ENCODE measurements around the gene CBX1.
"Not testable (repeated sequence)": the region's sequence is repeated elsewhere in the genome, so short reads cannot be mapped to it uniquely, and the experiment has no call there.

CBX1 gene

DNA sequence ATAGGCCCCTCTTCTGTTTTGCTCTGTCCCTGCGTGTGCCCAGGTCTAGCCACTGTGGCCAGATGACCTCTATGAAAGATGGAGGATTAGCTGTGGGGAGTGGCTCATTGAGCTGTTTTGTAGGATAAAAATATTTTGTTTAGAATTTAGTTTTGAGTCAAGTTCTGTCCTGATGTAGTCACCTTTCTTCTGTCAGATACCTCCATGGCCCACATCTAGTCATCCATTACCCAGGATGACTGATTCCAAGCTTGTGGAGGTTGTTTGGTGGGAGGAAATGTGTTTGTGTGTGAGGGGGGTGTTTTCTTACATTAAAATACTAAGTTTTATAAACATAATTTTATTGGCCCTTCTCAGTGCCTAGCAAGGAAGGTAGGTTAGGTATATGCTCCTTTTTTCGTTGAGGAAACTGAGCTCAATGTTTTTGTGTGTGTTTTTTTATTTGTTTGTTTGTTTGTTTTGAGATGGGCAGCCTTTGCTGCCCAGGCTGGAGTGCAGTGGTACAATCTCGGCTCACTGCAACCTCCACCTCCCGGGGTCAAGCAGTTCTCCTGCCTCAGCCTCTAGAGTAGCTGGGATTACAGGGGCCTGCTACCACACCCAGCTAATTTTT, 22.6 kb upstream of the CBX1 start:
- DNase-seq (ENCODE audit: low read depth in 2 of 2), result no peak

DNA sequence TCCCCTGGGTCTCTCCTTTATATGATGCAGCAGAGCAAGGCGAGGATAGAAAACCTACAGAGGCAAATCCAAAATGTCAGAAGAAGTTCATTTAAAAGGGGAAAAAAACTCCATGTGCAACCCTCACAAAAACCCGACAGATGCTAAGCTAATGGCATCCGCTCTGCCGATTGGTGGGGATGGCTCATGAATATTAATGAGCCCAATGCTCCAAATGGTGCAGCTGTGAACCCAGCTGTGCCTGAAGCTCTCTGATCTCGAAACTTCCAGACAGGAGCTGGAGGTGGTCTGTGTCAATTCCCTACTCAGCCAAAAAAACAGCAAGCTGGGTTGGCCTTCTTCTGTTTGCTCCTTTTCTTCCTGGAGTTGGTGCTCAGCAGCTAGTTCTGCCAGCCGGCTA, 21.8 kb upstream of the CBX1 start:
- no peak for DNase-seq (ENCODE audit: low read depth in 2 of 2)

DNA sequence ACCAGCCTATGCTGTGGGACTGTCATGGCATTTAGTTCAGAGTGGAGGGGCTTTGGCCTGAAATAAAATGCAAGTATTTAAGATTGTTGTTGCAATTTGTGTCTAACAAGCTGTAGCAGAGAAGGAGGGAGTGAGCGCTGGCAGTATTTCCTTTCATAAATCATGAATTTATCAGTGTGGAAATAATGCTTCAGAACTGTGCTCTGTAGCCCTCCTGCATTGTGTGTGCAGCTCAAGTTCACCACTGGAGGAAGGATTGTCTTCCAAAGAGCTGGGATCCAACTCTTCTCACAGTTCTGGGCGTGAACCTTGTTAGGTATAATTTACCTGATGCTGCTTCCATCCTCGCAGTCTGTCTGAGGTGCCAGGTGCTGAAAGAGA, 21.4 kb upstream of the CBX1 start:
- no peak for DNase-seq (ENCODE audit: low read depth in 2 of 2)

DNA sequence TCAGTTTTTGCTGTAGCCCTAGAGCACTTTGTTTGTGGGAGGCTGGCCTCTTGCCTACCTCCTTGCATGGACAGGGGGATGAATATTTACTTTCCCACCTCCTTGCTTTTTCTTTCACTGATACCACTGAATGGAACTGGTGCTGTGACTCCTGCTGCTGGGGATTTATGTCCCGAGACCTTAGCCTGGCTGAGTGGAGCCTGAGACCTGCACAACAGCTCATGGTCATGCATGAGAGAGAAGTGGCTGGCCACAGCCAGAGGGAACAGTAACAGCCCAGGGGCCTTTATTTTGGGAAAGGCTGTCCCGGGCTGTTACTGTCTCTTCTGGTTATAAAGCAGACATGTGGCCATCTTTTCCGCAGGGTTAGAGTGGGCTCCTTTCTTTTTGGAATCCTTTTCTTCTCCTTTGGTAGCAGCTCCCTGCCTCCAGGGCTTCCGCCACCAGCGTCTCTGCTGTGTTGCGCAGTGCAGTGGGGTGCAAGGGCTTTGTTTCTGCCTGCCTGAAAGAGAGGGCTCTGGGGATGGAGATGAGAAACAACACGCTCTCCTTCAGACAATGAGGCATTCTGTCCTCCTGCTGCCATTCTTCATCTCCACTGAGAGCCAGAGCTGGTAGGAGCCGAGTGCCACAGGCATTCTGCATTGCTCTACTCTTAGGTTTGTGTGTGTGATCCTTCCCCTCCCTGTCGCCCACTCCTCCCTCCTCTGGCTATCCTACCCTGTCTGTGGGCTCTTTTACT, 20.8 kb upstream of the CBX1 start:
- no peak for DNase-seq (ENCODE audit: low read depth in 2 of 2)

DNA sequence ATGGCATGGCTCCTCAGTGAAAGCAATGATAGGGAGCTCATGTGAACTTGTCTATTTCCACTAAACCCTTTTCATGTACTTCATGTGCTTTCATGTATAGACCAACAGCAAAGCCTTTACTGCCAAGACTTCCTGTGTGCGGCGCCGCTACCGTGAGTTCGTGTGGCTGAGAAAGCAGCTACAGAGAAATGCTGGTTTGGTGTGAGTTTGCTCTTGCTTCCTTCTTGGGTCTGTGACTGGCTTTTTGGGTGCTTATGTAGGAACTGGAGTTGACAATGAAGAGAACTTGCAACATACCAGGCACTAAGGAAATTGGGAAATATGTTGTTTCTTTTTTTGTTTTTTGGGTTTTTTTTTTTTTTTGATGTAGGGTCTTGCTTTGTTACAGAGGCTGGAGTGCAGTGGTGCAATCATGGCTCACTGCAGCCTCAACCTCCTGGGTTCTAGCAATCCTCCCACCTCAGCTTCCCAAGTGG, 12.0 kb upstream of the CBX1 start:
- DNase-seq (ENCODE audit: low read depth in 2 of 2), result no peak

DNA sequence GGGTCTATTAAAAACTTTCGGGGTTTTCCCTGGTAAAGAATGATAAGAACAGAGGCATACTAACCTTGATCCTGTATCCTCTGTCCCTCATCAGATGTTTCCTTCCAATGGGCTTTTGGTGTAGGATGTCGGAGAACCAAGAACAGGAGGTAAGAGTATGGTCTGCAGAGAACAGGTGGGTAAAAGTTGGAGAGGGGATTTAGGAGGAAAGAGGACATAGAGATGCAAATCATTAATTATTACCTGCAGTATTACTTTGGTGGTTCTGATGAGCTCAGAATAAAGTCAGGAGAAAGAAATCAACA, 10.6 kb upstream of the CBX1 start:
- no peak for DNase-seq (ENCODE audit: low read depth in 2 of 2)

DNA sequence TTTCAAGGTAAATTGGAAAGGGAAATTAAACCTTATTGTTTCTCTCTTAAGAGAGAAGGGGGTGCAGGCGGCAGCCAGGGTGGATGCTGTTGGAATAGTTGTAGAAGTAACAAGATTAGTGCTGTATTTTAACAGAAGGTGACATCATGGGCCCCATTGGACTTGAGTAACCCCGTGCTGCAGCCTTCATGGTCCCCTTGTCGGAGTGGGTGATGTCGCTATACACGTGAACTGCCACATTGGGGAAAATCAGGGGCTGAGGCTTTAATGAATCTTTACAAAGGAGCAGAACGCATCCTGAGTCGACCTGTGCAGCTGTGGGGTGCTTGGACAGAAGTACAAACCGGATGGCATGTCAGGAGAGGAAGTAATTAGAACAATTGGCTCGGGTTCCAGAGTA, 9.5 kb upstream of the CBX1 start:
- DNase-seq (ENCODE audit: low read depth in 2 of 2), result no peak

DNA sequence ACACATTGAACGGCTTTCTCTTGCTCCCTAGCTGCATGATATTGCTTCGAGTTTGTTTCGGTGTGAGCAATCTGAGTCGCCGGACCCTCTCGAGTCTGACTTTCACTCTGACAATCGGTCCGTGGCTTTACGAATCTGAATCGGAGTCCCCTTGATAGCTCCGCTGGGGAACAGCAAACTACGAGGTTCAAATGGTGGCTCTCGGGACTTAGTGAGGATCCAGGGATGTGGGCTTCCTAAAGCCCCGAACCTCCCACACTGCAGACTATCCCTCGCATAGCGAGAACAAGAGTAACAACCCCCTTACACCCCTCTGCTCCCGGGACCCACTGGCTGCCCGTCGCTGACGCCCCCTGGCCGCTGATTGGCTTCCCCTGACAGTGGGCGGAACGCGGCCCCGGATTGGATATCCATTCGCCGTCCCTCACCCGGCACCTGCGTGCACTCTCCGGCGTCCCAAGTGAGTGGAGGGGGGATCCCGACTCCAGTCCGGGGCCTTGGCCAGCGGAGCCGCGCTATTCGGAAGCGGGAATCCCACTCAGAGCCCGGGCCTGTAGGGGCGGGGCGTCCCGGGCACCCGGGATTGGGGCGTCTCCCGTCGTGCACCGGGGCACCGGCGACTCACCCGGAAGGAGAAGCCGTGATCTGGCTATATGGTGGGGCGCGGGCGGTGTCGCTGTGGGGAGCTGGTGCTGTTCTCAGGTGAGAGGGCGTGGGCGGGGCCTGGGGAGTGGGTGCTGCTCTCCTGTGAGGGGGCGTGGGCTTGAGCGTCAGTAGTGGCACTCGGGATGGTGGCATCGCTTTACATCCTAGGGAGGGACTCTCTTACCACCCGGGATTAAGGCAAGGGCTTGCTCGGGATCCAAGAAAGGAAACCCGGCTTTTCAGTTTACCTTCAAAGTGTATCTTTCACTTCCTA, 6.1 kb upstream of the CBX1 start, which contains the start of gene SNX11:
Gene SNX11 (plus strand): TSS at position 630 of the 919 bp plus-strand sequence. CDS start 4,278 bp downstream, outside the sequence.
- peak; percentile 75 to 86 for DNase-seq (ENCODE audit: low read depth in 2 of 2)

DNA sequence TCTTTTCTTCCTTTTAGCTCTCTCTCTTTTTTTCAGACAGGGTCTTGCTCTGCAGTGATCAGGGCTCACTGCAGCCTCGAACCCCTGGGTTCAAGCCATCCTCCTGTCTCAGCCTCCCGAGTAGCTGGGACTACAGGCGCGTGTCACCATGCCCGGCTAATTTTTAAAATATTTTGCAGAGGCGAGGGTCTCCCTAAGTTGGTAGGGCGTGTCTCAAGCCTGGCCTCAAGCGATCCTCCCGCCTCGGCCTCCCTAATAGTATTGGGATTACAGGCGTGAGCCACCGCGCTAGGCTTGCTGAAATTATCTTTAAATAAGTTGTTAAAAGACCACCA, 5.5 kb upstream of the CBX1 start:
- no peak for DNase-seq (ENCODE audit: low read depth in 2 of 2)

DNA sequence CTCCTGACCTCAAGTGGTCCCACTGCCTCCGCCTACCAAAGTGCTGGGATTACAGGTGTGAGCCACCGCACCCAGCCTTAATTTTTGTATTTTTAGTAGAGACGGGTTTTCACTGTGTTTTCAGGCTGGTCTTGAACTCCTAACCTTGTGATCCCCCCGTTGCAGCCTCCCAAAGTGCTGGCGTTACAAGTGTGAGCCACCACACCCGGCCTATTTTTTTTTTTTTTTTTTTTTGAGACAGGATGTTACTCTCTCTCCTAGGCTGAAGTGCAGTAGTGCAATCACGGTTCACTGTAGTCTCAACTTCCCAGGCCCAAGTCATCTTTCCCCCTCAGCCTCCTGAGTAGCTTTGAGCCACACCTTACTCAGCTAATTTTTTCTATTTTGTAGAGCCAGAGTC, 3.2 kb upstream of the CBX1 start:
- no peak for DNase-seq (ENCODE audit: low read depth in 2 of 2)

DNA sequence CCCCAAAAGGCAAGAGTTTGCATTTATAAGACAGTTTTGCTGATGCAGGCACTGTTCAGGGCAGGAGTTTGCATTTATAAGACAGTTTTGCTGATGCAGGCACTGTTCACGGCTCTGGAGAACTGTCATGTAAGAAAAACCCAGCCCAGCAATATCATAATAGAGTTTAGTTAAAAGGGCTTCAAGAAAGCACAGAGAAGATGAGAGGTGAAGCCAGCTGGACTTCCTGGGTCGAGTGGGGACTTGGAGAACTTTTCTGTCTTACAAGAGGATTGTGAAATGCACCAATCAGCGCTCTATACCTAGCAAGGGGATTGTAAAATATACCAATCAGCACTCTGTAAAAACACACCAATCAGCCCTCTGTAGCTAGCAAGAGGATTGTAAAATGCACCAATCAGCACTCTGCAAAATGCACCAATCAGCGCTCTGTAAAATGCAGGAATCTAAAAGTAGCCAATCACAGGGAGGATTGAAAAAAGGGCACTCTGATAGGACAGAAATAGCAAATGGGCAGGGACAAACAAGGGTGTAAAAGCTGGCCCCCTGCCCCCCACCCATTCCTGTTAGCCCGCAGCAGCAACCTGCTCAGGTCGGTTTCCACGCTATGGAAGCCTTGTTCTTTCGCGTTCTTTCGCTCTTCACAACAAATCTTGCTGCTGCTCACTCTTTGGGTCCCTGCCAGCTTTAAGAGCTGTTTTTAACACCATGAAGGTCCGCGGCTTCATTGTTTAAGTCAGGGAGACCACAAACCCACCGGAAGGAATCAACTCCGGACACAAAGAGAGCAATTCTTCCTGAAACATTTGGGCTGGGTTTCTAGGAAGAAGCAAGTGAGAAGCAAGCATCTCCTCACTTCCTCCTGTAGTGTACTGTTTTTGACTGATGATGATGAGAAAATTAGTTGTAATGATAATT, 1.8 kb upstream of the CBX1 start:
- no peak for DNase-seq (ENCODE audit: low read depth in 2 of 2)

DNA sequence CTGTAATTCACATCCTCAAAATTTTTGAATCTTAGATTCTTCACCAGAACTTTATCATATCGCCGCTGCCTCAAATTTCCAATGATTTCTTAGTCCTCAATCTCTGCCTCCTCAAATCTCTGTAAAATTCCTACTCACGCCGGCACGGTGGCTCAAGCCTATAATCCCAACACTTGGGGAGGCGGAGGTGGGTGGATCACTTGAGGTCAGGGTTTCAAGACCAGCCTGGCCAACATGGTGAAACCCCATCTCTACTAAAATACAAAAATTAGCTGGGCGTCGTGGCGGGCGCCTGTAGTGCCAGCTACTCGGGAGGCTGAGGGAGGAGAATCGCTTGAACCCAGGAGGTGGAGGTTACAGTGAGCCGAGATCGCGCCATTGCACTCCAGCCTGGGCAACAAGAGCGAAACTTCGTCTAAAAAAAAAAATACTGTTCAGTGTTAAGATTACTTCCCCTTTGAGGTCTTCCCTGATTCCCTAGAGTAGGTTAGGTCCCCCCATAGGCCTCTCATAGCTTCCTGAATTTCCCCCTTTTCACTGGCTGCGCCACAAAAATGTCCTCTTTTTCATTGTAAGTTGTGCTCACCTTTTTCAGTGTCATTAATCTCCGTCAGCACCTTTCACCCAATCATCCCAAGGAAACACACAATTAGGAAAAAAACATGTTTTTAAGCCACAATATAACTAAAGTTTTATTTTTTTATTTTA, 919 bp upstream of the CBX1 start:
- no peak for DNase-seq (ENCODE audit: low read depth in 2 of 2)

DNA sequence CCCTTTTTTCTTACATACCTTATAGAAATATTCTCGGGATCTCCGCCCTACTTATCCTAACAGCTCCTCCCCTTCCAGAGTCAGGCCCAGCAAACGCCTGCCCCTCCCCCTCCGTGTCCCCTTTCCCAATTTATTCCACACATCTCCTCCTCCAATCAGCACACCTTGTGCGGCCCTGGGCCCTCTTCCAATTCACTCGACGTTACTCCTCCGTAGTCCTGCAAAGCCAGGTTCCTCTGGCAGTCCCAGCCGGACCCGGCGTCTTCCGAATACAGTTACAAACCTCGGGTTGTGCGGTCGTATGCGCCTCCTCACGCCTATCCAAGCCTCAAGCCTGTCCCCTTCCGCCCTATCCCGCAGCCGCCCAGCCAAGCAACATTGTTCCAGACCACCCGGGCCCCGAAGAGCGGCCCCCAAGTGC, 677 bp downstream of the CBX1 start:
- no peak for DNase-seq (ENCODE audit: low read depth in 2 of 2)

DNA sequence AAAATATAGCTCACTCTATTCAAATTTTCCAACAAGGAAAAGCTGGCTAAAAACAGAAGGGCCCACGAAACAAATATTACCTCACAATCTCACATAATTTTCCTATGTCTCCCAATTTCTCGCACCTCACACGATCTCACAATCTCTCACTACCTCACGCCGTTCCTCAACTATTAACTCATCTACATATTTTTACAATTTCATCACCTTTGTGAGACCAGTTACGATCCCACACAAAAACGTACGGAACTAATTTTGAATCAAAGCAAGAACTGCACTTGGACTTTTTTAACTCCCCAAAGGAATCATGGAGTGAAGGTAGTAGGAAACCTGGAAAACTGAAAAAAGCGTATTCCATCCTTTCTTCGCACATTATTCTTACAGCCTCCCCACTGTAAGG, 1.1 kb downstream of the CBX1 start:
- DNase-seq (ENCODE audit: low read depth in 2 of 2), result no peak

DNA sequence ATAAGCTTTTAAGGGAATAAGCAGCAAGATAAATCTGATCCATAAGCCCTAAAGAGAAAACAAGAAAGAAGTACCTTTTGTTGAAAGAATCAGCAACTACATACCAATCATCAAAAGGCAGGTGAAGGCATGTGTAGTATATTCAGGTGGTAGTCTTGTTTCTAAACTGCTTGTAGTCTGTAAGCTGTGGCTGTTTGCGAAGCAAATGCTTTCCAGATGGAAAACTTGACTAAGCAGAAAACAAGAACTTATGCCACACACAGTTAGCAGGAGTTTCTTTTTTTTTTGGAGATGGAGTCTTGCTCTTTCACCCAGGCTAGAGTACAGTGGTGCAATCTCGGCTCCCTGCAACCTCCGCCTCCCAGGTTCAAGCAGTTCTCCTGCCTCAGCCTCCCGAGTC, 5.7 kb downstream of the CBX1 start:
- no peak for DNase-seq (ENCODE audit: low read depth in 2 of 2)

DNA sequence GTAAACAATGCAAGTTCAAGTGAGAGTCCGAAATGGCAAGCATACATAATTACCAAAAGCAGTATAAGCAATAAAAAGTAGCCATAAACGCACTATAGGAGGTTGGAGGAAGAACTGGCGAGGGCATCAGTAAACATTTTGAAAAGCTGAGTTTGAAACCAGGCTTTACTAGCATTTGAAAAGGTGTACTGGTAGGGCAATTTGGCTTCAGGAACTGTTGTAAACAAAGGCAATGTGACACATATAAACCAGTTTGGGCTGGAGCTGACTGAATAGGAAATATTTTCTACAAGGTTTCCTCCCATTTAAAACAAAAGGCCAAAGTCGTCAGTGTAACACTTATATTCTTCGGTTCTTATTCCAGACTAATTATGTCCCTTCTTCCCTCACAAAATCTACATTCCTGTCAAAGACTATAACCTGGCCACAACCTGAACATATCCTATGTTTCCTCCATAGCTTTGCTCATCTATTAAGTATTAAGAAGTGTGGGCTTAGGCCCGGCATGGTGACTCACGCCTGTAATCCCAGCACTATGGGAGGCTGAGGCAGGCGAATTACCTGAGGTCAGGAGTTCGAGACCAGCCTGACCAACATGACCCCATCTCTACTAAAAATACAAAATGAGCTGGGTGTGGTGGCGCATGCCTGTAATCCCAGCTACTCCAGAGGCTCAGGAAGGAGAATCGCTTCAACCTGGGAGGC, 7.8 kb downstream of the CBX1 start:
- no peak for DNase-seq (ENCODE audit: low read depth in 2 of 2)

DNA sequence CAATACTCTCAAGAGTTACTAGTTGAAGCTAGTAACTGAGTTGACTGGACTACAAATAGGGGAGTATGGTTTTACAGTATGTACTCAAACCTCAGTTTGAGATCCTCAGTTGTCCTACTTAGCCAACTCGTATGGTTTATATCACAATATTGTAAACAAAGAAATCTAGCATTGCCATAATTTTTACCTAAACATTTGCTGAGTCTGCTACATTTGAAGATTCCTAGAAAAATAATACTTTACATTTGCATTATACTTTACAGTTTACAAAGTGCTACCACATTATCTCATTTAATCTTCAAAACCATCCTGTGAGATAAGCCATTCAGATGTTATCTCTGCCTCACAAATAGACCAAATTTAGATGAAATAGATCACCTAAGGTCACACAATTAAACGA, 16.3 kb downstream of the CBX1 start:
- DNase-seq (ENCODE audit: low read depth in 2 of 2), result no peak

DNA sequence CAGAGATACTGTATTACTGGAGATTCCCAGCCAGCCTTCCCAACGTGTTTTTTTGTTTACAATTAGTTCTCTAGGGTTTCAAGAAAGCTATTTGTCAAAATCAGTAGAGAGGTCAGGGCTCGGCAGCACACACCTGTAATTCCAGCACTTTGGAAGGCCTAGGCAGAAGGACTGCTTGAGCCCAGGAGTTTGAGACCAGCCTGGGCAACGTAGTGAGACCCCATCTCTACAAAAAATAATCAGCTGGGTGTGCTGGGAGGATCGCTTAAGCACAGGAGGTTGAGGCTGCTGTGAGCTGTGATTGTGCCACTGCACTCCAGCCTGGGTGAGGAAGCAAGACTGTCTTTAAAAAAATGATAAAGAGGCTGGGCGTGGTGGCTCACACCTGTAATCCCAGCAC, 19.4 kb downstream of the CBX1 start:
- DNase-seq (ENCODE audit: low read depth in 2 of 2), result no peak

DNA sequence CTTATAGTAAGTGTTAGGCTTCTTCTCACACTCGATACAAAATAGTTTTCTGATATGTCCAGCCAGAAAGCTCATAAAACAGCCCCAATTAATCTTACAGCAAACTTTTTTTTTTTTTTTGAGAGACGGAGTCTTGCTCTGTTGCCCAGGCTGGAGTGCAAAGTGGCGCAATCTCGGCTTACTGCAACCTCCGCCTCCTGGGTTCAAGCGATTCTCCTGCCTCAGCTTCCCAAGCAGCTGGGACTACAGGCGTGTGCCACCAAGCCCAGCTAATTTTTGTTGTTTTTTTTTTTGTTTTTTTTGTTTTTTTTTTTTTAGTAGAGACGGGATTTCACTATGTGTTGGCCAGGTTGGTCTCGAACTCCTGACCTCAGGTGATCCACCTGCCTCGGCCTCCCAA, 24.1 kb downstream of the CBX1 start:
- DNase-seq (ENCODE audit: low read depth in 2 of 2), result not testable (repeated sequence)

DNA sequence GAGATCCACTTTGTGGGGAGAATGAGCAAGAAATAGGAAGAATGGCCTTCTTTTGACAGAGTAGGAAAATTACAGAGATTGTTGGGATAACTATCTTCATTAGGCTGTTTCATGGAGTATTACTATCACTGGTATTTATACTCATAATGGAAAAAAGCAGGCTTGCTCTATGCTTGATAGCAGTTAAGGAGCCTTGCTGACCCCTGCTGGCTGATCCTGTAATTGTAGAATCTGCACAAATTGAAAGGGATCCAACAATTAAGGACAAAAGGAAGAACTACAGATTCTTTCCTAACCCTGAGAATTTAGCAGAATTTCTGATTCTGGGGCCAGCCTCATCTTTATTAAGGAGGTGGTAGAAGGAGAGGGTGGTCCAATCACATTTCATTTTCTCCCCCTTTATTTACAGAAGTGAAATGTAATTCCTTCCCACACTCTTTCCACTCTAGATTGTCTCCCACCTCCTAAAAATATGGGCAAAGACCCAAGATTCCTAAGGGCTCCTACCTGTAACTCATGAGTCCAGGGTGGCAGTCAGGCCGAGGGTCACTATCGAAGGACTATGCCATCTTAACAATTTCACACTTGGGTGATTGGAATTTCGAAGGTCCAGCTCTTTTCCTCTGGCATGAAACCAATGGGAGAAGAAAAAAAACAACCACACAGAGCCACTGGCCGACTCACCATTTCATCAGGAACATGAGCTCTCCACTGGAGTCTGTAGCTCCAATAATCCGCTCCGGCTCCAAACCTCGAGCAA, 26.8 kb downstream of the CBX1 start:
- DNase-seq (ENCODE audit: low read depth in 2 of 2), result peak; percentile 34 to 68

Measured in stimulated activated CD8-positive, alpha-beta memory T cell treated with anti-CD3 and anti-CD28 coated beads, Interleukin-7, amount 100 ng/mL, for 1 hour (primary cell).